LNCAP (cell line): ENCODE data around the gene CAMKK2.

Experiments
- CTCF ChIP-seq: fragments of 450-650 bp; IDR thresholded peaks from 2 replicates; pipeline ENCODE4 v1.5.1; 2017; ENCODE audit warnings: mild to moderate bottlenecking

Gene CAMKK2

GRCh38 chr12:121294151-121294889 lies 2.2 kb downstream of the CAMKK2 start:
- TF ChIP-seq CTCF, result no peak

GRCh38 chr12:121293603-121294002 lies 2.9 kb downstream of the CAMKK2 start:
- TF ChIP-seq CTCF, result no peak

- TF ChIP-seq CTCF, result no peak
These were observed 6.1 kb downstream of the CAMKK2 start for GRCh38 chr12:121290410-121290809.

GRCh38 chr12:121289962-121290361 lies 6.5 kb downstream of the CAMKK2 start:
- no peak for TF ChIP-seq CTCF

- no peak for TF ChIP-seq CTCF
These were observed 7.5 kb downstream of the CAMKK2 start for GRCh38 chr12:121288986-121289385.

GRCh38 chr12:121288158-121288845 lies 8.2 kb downstream of the CAMKK2 start:
- TF ChIP-seq CTCF, result no peak

GRCh38 chr12:121287267-121287954 lies 9.1 kb downstream of the CAMKK2 start:
- no peak for TF ChIP-seq CTCF
